ENCODE data around the gene CHTOP. TPM values are rescaled to one million over a fixed set of nuclear protein-coding genes. Genes with fewer than 3 reads are reported as not detected.

CHTOP gene
- total RNA-seq (2022): 147 and 156 TPM in 2 replicates
- percentile 98 among the genes with signal in this experiment for Bru-seq, nascent RNA
- percentile 96 among the genes with signal in this experiment for BruChase-seq, experiment 1, labeled RNA remaining after a 6-hour chase
- BruChase-seq, experiment 2, labeled RNA remaining after a 2-hour chase: percentile 98 among the genes with signal in this experiment
- long read RNA-seq, transcript CHTOP-203 (6 exons, 2,165 nt): major isoform, 172 of 339 reads
- long read RNA-seq, transcript CHTOP-204 (6 exons, 2,096 nt): minor isoform, 108 of 339 reads
- long read RNA-seq, partial matches to known transcripts: 10 of 339 reads
- long read RNA-seq, other reads (novel, unspliced or antisense): 45 of 339 reads

- H3K27ac Mint-ChIP-seq (ENCODE audit: low read depth, unreplicated experiment): peak within 1 kb of the TSS; percentile 100
Measured at GRCh38 chr1:153633754-153634665, at the start of gene CHTOP. Gene CHTOP, plus strand, starts transcription at chr1:153634066. Its CDS starts 2,523 bp downstream, at chr1:153636589.

GRCh38 chr1:153585006-153585405 lies 48.9 kb upstream of the CHTOP start:
- ChIA-PET POLR2A (interaction anchor here (1.1 to 3.3 kb wide), 5 partner anchors 11 to 64 kb away, joined by 3 to 20 read pairs (median 6); partner anchors contain the start of genes S100A14 and S100A16), CTCF (interaction anchor here (0.6 to 2.4 kb wide), 6 partner anchors 8 to 231 kb away, joined by 3 to 19 read pairs (median 4); partner anchors contain the start of gene S100A9)
- DNase-seq (ENCODE audit: unreplicated experiment): no peak
- Mint-ChIP-seq H3K27me3 (ENCODE audit: insufficient read depth, unreplicated experiment) (no peaks in the 10 kb centered on the region), H3K9me3 (ENCODE audit: unreplicated experiment) (no peaks in the 10 kb centered on the region), H3K4me1 (ENCODE audit: insufficient read depth, unreplicated experiment) (peaks cover 16% of the 10 kb centered on the region), H3K36me3 (ENCODE audit: insufficient read depth, unreplicated experiment) (peaks cover 7% of the 10 kb centered on the region), H3K27ac (ENCODE audit: low read depth, unreplicated experiment) (no peak overlapping the region), H3K4me3 (ENCODE audit: unreplicated experiment) (no peak overlapping the region)
- no peak for TF ChIP-seq CTCF (IDR thresholded peaks at IDR 0.05; ENCODE audit: unreplicated experiment)
- BruUV-seq (replicated peaks): no TSS peak
- intact Hi-C loops (cut with micrococcal nuclease): no loop called here

More at GRCh38 chr1:153633754-153634665, at the start of gene CHTOP:
- BruUV-seq (replicated peaks): TSS peak; percentile 85
- H3K27me3 Mint-ChIP-seq (ENCODE audit: insufficient read depth, unreplicated experiment): no peaks in the 10 kb centered on the region
- POLR2A ChIA-PET: interaction anchor here (0.6 to 46.1 kb wide), 40 partner anchors 12 to 1216 kb away, joined by 3 to 1272 read pairs (median 6); partner anchors contain the start of genes CRTC2, ILF2, INTS3 and JTB
- intact Hi-C loops (cut with micrococcal nuclease): loop anchor here (1.0 kb wide), 2 partner anchors 21 to 37 kb away; partner anchors contain the start of gene S100A16
- DNase-seq (ENCODE audit: unreplicated experiment): peak; percentile 99
- peaks cover 52% of the 10 kb centered on the region for H3K36me3 Mint-ChIP-seq (ENCODE audit: insufficient read depth, unreplicated experiment)
- no peaks in the 10 kb centered on the region for H3K9me3 Mint-ChIP-seq (ENCODE audit: unreplicated experiment)
- TF ChIP-seq CTCF (IDR thresholded peaks at IDR 0.05; ENCODE audit: unreplicated experiment): no peak
- CTCF ChIA-PET: interaction anchor here (0.6 to 2.7 kb wide), 23 partner anchors 9 to 286 kb away, joined by 3 to 28 read pairs (median 4); partner anchors contain the start of genes NPR1, S100A14 and S100A16
- H3K4me1 Mint-ChIP-seq (ENCODE audit: insufficient read depth, unreplicated experiment): peaks cover 32% of the 10 kb centered on the region
- H3K4me3 Mint-ChIP-seq (ENCODE audit: unreplicated experiment): peak within 1 kb of the TSS; percentile 97

- DNase-seq (ENCODE audit: unreplicated experiment): no peak
- no TSS peak for BruUV-seq (replicated peaks)
- ChIA-PET CTCF (interaction anchor here (0.7 to 2.4 kb wide), 7 partner anchors 8 to 92 kb away, joined by 3 to 19 read pairs (median 3); no protein-coding TSS in a partner anchor), POLR2A (interaction anchor here (0.9 to 3.3 kb wide), 5 partner anchors 8 to 26 kb away, joined by 3 to 20 read pairs (median 4); partner anchors contain the start of gene S100A16)
- peaks cover 7% of the 10 kb centered on the region for H3K36me3 Mint-ChIP-seq (ENCODE audit: insufficient read depth, unreplicated experiment)
- H3K4me3 Mint-ChIP-seq (ENCODE audit: unreplicated experiment): no peak overlapping the region
- H3K27me3 Mint-ChIP-seq (ENCODE audit: insufficient read depth, unreplicated experiment): no peaks in the 10 kb centered on the region
- H3K27ac Mint-ChIP-seq (ENCODE audit: low read depth, unreplicated experiment): peak overlapping the region; percentile 11
- intact Hi-C loops (cut with micrococcal nuclease): no loop called here
- peaks cover 16% of the 10 kb centered on the region for H3K4me1 Mint-ChIP-seq (ENCODE audit: insufficient read depth, unreplicated experiment)
- no peak for TF ChIP-seq CTCF (IDR thresholded peaks at IDR 0.05; ENCODE audit: unreplicated experiment)
- H3K9me3 Mint-ChIP-seq (ENCODE audit: unreplicated experiment): no peaks in the 10 kb centered on the region
Measured at GRCh38 chr1:153586347-153586746, 47.5 kb upstream of the CHTOP start.

Data from MCF 10A (cell line).